Measurements from ENCODE around the gene TNXB.
"Not testable (repeated sequence)": the region's sequence is repeated elsewhere in the genome, so short reads cannot be mapped to it uniquely, and the experiment has no call there.

Gene TNXB

GRCh38 chr6:32038878-32039277 is 70.3 kb downstream of the TNXB start:
- DNase-seq (ENCODE audit: low read depth): not testable (repeated sequence)

GRCh38 chr6:32037598-32038524 is 71.3 kb downstream of the TNXB start, which contains the start of gene CYP21A2:
TSS of gene CYP21A2 (plus strand) at chr6:32038415. CDS start at chr6:32038423, 8 bp downstream.
- DNase-seq (ENCODE audit: low read depth): not testable (repeated sequence)

GRCh38 chr6:32037136-32037535 is 72.0 kb downstream of the TNXB start:
- not testable (repeated sequence) for DNase-seq (ENCODE audit: low read depth)

- not testable (repeated sequence) for DNase-seq (ENCODE audit: low read depth)
These were observed 73.7 kb downstream of the TNXB start for GRCh38 chr6:32035283-32036013.

- DNase-seq (ENCODE audit: low read depth): not testable (repeated sequence)
These were observed 79.6 kb downstream of the TNXB start for GRCh38 chr6:32029553-32029952.

- not testable (repeated sequence) for DNase-seq (ENCODE audit: low read depth)
These were observed 80.5 kb downstream of the TNXB start for GRCh38 chr6:32028631-32029030.

GRCh38 chr6:32022100-32022499 is 87.0 kb downstream of the TNXB start:
- DNase-seq (ENCODE audit: low read depth): not testable (repeated sequence)

GRCh38 chr6:32014547-32014946 is 94.6 kb downstream of the TNXB start, which contains the start of gene C4B:
TSS of gene C4B (plus strand) at chr6:32014795. CDS start at chr6:32014846, 51 bp downstream.
- DNase-seq (ENCODE audit: low read depth): not testable (repeated sequence)

GRCh38 chr6:32013738-32014137 is 95.4 kb downstream of the TNXB start:
- not testable (repeated sequence) for DNase-seq (ENCODE audit: low read depth)

GRCh38 chr6:32012941-32013617 is 96.1 kb downstream of the TNXB start:
- DNase-seq (ENCODE audit: low read depth): not testable (repeated sequence)

GRCh38 chr6:32010856-32011530 is 98.1 kb downstream of the TNXB start:
- DNase-seq (ENCODE audit: low read depth): not testable (repeated sequence)

- DNase-seq (ENCODE audit: low read depth): not testable (repeated sequence)
These were observed 99.6 kb downstream of the TNXB start for GRCh38 chr6:32009537-32009936.

GRCh38 chr6:32008616-32009015 is 100.5 kb downstream of the TNXB start:
- not testable (repeated sequence) for DNase-seq (ENCODE audit: low read depth)

- DNase-seq (ENCODE audit: low read depth): not testable (repeated sequence)
These were observed 101.1 kb downstream of the TNXB start for GRCh38 chr6:32008037-32008436.

GRCh38 chr6:32007086-32007485 is 102.1 kb downstream of the TNXB start:
- not testable (repeated sequence) for DNase-seq (ENCODE audit: low read depth)

GRCh38 chr6:32005991-32006529 is 103.1 kb downstream of the TNXB start:
- DNase-seq (ENCODE audit: low read depth): not testable (repeated sequence)

- not testable (repeated sequence) for DNase-seq (ENCODE audit: low read depth)
These were observed 103.6 kb downstream of the TNXB start for GRCh38 chr6:32005538-32005880.

- not testable (repeated sequence) for DNase-seq (ENCODE audit: low read depth)
These were observed 104.1 kb downstream of the TNXB start for GRCh38 chr6:32004864-32005537.

- not testable (repeated sequence) for DNase-seq (ENCODE audit: low read depth)
These were observed 104.7 kb downstream of the TNXB start for GRCh38 chr6:32004393-32004792.

- not testable (repeated sequence) for DNase-seq (ENCODE audit: low read depth)
These were observed 105.8 kb downstream of the TNXB start for GRCh38 chr6:32003301-32003700.
